CD4-positive, alpha-beta T cell treated with Interleukin-4 for 4 hours (primary cell): Measurements from ENCODE around the gene SGMS1.
A peak's percentile ranks its signal among the peaks of the same experiment; 100 is the strongest.
"Not testable (repeated sequence)": the region's sequence is repeated elsewhere in the genome, so short reads cannot be mapped to it uniquely, and the experiment has no call there.

Source experiments
- DNase-seq: peaks from one replicate; pipeline ENCODE4 v3.0.0-alpha.2; 2020

SGMS1 gene

DNA sequence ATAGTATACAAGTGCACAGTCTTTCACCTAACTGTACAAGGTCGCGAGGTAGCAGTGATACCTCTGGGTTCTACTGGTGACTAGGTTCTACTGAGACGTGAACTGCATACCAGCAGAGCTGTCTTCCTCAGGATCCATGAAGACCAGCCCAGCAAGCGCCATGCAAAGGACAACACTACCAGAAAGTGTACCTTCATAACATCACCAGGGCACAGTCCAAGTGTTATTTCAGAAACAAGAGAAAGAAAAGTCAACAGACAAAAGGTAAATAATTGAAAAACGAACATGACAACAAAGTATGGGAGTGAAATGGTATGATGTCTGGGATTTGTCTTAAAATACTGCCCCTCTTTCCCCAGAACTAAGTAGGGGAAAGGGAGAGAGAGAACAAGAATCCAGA lies 231.3 kb downstream of the SGMS1 start:
- DNase-seq = no peak

DNA sequence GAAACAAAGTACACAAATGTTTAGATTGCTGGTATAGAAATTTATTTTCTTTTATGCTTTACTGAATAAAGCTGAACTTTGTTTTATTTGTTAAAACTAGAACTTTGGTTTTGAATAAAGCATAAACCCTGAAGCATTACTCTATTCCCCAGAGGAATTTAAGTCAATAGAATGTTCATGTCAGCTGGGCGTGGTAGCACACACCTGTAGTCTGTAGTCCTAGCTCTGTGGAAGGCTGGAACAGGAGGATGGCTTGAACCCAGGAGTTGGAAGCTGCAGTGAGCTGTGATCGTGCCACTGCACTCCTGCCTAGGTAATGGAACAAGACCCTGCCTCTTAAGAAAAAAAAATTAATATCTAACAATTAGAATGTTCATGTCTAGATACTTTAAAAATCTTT lies 233.5 kb downstream of the SGMS1 start:
- no peak for DNase-seq

DNA sequence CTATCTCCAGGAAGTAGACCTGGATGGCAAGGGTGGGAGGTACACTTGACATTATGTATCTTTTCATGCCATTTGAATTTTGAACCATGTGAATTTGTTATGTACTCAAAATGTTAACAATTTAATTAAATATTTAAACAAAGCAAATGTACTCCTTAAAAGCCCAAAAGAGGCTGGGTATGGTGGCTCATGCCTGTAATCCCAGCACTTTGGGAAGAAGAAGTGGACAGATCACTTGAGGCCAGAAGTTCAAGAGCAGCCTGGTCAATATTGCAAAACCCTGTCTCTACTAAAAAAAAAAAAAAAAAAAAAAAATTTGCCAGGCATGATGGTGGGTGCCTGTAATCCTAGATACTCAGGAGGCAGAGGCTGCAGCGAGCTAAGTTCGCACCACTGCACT lies 235.6 kb downstream of the SGMS1 start:
- no peak for DNase-seq

DNA sequence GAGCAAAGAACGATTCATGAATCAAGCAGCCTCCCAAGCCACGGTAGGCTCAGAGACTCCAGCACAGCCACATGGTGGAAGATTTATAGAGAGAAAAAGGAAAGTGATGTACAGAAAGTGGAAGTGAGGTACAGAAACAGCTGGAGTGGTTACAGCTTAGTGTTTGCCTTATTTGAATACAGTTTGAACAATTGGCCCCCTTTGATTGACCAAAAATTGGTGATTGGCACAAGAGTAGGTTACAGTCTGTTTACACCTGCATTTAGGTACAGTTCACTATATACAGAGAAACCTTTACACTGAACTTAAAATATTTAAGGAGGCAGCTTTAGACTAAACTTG lies 236.1 kb downstream of the SGMS1 start:
- DNase-seq = no peak

DNA sequence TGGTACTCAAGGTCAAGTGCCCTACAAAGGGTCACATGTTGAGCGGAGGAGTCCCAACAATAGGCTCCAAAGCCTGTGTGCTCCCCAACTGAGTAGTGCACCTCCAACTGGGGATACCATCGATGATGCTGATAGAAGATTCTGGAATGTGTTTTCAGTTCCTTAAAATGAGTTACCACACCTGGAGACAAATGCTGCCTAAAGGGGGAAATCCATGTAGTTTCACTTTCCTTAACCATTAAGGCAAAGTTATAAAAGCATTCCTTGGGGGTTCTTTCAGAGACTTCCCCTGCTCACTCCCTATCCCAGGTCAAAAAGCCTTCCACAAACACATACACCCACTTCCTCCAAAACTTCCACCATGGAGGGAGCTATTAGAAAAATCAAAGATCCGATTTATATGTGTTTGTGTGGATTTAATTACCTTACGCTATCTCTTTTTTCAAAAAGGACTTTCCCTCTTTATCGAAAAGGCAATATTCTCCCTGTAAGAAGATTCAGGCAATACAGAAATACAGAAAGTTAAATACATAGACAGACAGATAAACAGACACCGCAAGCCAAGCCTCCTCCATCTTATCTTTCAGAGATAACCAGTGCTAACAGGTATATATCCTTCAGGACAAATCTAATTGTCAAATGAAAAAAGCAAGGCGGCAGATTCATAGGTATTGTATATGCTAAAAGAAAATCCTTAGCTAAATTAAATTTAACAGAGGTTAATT lies 236.6 kb downstream of the SGMS1 start:
- no peak for DNase-seq

DNA sequence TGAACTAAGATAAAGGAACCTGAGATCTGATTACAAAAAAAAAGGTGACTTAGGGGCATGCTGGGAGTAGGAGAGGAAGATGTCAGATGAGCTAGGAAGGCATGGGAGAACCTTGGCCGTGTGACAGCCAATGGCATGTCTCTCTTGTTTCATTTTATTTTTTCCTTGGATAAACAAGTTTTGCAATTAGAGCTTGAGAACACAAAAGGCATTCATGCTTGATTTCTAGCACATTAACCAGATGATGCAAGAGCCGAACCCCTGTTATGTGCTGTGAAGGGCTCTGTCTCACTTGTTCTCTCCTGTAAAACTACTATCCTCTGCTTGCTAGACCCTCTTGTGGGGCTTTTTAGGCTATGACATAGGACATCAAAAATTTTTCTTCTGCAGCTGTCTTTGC lies 238.1 kb downstream of the SGMS1 start:
- DNase-seq = no peak

DNA sequence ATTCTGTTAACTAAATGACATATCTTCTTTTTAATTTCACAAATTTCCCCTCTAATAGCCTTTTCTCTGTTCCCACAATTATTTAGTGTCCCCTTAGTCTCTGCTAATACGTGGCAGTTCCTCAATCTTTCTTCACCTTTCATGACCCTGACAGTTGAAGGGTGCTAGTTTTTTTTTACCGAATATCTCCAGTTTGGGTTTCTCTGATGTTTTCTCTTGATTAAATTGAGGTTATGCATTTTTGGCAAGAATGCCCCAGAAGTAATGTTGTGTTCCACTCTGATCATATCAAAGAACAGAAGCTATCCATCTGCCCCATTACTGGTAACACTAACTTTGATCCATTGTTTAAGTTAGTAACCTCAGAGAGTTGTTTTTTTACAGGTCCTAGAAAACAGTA lies 238.9 kb downstream of the SGMS1 start:
- DNase-seq = no peak

DNA sequence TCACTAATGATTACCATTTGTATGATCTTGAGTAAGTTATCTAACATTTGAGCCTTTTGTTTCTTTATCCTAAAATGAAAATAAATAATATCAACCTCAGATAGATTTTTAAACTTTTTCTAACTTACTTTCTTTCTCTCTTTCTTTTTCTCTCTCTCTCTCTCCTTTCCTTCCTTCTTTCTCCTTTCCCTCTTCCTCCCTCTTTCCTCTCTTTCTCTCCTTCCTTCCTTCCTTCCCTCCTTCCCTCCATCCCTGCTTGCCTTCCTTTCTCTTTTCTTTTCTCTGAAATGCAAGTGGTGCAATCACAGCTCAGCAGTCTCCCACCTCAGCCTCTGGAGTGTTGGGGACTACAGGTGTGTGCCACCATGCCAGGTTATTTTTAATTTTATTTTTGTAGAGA lies 239.5 kb downstream of the SGMS1 start:
- no peak for DNase-seq

DNA sequence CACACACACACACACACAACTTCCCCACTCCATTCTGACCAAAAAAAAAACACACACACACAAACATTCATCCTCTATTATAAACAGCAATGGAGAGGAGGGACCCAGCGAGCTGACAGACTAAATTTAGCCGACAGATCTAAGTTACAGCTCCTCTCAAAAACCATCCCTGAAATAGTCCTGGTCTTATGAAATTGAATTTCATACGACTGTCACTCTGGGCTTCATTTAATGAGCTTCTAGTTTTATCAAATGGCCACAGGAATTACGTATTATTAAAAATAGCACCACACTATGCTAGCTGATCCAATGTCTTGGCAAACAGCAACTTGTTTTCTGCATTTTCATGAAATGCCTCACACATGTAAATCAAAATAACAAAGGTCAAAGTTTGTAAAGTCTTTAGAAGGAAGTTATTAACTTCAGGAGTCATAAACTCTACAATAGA lies 241.2 kb downstream of the SGMS1 start:
- DNase-seq = no peak

DNA sequence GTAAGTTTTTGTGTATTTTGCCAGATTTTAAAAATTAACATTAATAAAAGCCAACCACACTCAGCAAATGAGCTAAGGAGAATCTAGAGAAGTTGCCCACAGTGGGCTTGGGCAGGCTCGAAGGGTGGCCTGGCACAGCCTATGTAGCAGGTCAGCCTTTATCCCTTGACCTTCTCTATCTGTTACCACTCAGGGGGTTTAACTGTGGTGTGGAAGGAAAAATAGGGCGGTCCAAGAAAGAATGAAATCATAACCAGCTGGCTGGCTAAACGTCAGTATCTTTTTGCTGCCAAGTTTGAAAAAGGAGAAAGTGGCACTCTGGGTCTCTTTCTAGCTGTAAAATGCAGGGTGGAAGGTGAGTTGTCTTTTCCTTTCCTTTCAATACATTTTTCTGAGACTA lies 242.1 kb downstream of the SGMS1 start:
- no peak for DNase-seq

DNA sequence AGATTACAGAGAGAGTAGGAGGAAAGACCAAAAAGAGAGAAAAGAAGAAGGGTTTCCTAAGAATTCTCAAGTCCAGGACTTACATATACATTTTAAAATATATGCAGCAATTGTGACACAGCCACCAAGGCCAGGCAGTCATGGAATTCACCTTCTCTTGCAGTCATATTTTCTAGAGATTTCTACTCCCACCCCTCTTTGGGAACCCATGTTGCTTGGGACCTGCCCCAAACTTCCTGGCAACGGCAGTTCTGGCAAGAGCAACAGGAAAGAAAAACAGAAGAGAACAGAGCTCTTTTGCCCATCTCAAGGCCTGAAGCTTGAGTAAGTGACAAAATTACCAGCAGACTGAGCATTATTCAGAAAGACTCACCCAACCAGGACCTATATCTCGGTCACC lies 244.1 kb downstream of the SGMS1 start:
- DNase-seq = no peak

DNA sequence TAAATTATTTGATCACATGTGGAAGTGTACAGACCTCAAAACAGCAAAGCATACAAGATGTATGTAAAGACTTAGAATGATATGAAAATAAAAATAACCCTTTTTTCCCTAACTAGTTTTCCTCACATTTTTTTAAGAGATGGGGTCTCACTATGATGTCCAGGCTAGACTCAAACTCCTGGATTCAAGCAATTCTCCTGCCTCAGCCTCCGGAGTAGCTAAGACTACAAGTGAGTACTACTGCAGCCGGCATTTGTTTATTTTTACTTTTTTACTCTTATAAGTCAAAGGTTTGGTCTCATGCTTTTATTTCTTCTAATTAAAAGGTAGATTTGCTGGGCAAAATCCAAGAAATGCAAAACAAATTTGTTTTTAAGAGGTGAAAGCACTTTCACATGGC lies 248.0 kb downstream of the SGMS1 start:
- DNase-seq = no peak

DNA sequence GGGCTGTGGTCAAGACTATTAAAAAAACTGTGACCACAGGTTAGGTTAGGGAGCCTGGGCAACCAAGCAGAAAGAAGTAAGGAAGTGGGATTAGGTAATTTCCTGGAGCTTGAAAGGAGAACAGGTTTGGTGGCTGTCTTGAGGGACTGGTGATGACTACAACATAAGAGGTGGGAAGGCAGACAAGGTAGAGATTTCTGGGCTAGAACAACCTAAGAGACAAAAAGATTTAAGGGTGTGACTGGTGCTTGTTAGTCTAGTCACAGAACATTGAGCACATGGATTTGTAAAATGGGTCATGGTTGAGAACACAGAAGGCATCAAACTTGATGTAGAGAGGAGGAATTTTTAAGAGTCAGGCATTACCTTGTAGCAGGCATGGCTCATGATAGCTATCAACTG lies 248.7 kb downstream of the SGMS1 start:
- no peak for DNase-seq

DNA sequence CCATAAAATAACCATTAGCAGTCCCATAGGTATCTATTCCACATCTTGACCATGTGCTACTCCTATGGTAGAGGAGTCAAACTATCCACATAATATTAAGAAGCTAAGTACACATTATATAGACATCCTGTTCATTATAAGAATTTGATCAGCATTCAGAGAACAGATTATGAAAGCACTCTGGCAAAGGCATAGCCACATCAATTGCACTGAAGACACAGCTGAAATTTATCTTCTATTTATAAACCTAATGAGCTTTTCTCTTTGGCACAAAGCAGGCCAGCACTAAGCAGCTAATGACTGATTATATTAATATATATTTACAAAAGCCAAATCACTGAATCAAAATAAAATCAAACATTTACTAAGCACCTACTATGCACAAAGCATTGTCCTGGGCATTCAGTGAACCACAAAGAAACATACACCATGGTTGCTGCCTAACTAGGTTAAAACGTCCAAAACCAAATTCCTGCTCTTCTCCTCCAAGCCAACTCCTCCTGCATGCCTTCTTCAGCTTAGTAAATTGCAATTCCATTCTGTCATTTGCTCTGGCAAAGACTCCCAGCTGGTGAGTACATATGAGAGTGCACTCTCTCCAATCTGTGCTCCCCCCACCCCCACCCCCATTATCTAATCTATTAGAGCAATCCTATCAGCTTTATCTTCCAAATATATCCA lies 249.8 kb downstream of the SGMS1 start:
- no peak for DNase-seq

DNA sequence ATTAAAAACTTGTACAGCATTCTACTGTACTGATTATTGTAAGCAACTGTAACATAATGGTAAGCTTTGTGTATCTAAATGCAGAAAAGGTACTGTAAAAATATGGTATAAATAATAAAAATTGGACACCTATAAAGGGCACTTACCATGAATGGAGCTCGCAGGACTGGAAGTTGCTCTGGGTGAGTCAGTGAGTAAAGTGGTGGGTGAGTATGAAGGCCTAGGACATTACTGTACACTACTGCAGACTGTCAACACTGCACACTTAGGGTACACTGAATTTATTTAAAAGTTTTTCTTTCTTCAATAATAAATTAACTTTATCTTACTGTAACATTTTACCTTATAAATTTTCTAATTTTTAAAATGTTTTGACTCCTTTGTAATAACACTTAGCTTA lies 253.8 kb downstream of the SGMS1 start:
- no peak for DNase-seq

DNA sequence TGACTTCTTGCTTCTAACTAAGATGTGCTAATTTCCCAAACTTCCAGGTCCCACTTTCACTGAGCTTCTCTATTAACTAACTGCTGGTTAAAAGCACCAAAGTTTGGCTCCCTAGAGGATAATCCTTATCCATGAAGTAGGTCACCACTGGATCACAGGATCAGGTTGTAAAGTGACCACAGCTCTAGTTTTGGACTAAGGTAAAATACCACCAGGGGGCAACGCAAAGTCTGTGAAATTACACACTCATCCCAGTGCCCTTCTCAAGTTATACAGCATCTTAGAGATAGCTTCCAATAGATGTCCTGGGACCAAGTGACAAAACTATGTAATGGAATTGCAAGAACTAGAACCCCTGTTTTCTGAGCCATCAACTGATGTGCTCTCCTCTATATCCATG lies 256.0 kb downstream of the SGMS1 start:
- peak; percentile 20 for DNase-seq

DNA sequence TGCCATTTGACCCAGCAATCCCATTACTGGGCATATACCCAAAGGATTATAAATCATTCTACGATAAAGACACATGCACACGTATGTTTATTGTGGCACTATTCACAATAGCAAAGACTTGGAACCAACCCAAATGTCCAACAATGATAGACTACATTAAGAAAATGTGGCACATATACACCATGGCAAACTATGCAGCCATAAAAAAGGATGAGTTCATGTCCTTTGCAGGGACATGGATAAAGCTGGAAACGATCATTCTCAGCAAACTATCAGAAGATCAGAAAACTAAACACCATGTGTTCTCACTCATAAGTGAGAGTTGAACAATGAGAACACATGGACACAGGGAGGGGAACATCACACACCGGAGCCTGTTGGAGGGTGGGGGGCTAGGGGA lies 257.3 kb downstream of the SGMS1 start:
- DNase-seq = not testable (repeated sequence)

DNA sequence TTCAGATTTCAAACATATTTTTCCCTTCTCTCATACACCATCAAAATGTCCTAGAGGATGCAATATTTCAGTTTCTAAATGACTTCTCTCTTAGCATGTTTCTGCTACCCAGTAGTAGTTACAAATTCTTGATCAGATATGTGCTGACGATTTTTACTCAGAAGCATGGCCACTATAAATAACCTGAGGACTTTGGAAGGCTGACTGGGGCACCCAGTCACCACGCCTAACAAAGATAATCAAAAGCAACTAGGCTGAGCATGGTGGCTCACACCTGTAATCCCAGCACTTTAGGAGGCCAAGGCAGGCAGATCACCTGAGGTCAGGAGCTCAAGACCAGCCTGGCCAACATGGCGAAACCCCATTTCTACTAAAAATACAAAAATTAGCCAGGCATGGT lies 259.0 kb downstream of the SGMS1 start:
- not testable (repeated sequence) for DNase-seq

DNA sequence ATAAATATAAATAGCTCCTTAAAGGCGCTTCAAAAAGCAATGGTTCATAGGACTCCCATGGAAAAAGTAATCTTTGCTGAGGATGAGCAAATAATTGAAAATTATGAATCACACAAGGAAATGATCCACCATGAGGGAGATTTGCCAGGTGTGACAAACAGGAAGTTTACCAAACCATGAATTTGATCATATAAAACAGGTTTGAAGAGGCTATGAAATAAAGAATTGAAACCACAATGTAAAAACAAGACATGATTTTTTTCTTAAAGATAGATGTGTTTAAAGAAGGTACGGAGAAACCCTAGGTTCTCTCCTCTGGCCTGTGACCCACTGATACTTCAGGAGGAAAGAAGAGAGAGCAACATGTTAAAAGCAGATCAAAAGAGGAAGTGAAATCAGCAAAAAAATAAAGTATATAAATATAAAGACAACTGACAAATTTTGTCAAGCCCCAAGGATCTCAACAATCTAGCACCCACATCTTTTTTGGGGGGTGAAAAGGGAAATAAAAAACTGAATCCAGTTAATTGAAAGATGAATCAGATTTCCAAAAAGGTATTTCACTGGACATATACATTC lies 261.1 kb downstream of the SGMS1 start:
- DNase-seq = no peak

DNA sequence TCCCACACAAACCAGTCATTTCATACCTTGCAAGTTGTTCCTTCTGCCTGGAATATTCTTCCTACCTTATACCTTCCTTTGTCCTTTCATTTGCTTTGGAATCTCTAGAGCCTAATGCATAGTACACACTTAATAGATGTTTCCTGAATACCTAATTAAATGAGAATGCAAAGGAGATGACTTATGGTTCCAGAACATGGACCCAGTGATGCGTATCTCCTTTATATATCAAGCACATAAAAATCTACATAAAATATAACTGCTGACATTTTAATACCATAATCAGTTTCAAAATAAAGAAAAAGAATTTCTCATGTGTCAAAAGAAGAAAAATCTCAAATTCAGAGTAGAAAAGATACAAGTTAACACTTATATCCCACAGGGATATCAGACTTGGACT lies 261.8 kb downstream of the SGMS1 start:
- no peak for DNase-seq

DNA sequence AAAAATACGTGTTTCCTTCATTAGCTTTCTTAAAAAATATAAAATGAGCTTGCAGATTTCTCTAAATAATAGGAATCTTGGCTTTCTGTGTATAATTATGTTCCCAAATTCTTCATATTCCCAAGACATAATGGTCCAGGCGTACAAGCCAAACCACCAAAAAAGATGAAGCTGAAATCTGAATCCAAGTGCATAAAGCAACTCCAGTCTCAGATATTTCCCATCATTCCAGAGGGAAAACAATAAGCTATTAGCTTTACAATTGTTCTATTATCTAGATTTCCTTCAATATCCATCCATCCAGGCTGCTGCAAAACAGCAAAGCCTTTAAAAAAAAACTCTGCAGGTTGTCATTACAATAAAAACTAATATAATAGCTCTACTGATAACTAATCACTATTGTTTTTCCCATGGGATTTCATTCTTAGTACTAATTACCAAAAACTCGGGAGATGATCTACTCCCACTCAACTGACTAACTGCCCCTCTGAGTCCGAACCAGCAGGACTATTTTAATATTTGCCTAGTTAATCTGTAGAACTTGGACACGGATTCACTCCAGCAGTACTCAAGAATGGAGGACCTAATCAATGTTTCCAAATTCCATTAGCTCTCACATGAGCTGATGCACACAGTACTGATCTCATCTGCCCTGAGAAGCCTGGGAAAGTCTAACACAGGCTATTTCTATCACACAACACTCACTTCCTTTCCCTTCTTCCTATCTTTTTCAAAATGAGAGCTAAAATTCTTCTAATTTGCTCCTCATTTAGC lies 263.5 kb downstream of the SGMS1 start:
- DNase-seq = no peak

DNA sequence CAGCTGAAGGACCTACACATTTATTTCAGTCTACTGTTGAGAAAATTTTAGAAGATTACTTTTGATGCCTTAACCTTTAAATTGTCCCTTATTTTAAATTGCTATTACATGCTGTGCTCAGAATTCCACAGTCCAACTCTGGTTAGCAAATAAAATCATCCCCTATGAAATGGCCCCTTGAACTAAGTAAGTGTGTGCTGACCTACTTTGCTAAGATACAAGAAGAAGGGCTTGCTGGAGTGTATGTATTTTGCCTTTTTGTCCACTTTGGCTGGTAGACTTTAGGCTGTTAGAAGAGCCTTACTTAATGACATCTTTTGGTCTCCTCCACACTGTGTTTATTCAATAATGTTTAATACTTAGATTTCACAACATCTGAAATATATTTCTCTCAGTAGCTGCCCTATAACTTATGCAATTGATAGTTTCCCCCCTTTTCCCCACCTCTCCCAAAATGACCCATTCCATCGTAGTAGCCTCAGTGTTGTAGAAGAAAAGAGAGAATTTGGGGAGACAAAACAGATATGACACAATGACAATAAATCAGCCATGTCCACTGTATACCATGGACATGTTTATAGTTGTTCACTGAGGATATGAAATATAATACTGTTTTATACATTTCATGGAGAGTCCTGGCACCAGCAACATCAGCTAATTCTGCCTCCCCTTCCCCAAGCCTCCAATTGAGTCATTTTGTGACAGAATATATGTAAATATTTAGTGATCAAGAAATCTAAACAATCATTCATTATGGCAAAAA lies 264.6 kb downstream of the SGMS1 start:
- DNase-seq = no peak

DNA sequence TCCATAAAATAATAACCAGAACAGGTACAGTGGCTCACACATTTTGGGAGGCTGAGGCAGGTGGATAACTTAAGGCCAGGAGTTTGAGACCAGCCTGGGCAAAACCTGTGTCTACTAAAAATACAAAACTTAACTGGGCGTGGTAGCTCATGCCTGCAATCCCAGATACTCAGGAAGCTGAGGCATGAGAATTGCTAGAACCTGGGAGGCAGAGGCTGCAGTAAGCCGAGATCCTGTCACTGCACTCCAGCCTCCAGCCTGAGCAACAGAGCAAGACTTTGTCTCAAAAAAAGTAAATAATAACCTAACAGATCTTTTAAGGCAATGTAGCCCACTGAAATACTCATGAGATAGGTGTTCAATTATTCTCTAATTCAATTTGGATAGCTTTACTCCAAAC lies 265.3 kb downstream of the SGMS1 start:
- DNase-seq = no peak
